B cell (primary cell): ENCODE measurements around the gene PKMYT1.

Source experiments
- EZH2 ChIP-seq: IDR thresholded peaks from 2 replicates; pipeline ENCODE4 v1.6.1; 2012; ENCODE audit warnings: borderline replicate concordance, low read depth, mild to moderate bottlenecking, moderate library complexity, low read length; ENCODE audit not compliant: insufficient read depth, poor library complexity, severe bottlenecking
- TF ChIP-seq, protein P1 (sequence below): fragments of 200-600 bp; IDR thresholded peaks from one replicate; pipeline ENCODE4 v1.8.0; 2022; ENCODE audit warnings: antibody characterized with exemption, mild to moderate bottlenecking

GRCh38 chr16:2988590-2989099 lies 8.4 kb upstream of the PKMYT1 start:
- no peak for TF ChIP-seq EZH2
- TF ChIP-seq, protein P1, sequence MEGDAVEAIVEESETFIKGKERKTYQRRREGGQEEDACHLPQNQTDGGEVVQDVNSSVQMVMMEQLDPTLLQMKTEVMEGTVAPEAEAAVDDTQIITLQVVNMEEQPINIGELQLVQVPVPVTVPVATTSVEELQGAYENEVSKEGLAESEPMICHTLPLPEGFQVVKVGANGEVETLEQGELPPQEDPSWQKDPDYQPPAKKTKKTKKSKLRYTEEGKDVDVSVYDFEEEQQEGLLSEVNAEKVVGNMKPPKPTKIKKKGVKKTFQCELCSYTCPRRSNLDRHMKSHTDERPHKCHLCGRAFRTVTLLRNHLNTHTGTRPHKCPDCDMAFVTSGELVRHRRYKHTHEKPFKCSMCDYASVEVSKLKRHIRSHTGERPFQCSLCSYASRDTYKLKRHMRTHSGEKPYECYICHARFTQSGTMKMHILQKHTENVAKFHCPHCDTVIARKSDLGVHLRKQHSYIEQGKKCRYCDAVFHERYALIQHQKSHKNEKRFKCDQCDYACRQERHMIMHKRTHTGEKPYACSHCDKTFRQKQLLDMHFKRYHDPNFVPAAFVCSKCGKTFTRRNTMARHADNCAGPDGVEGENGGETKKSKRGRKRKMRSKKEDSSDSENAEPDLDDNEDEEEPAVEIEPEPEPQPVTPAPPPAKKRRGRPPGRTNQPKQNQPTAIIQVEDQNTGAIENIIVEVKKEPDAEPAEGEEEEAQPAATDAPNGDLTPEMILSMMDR = no peak
